Fibroblast of the aortic adventitia (primary cell): ENCODE results near the gene ATP8A2. TPM values are rescaled to one million over a fixed set of nuclear protein-coding genes. Genes with fewer than 3 reads are reported as not detected.
"Not testable (repeated sequence)": the region's sequence is repeated elsewhere in the genome, so short reads cannot be mapped to it uniquely, and the experiment has no call there.

ENCODE experiments used
- DNase-seq: peaks from one replicate; pipeline ENCODE4 v3.0.0-alpha.2; 2010; ENCODE audit warnings: low read depth
- H3K4me3 ChIP-seq: 2 replicates; pipeline ENCODE4 v1.5.1; 2011; ENCODE audit warnings: low read depth, mild to moderate bottlenecking, control low read depth, low read length, moderate library complexity
- CTCF ChIP-seq: IDR thresholded peaks from 2 replicates; pipeline ENCODE4 v1.5.1; 2011; ENCODE audit warnings: mild to moderate bottlenecking, low read length, control low read depth, inconsistent platforms; ENCODE audit not compliant: insufficient read depth
- total RNA-seq: library from RNA; depleted of rRNA; stranded (reverse); fragments of >200 nt; gene quantifications from 2 replicates; pipeline ENCODE4 v1.2.3, GENCODE V29; 2012; ENCODE audit warnings: low replicate concordance

Gene ATP8A2
- total RNA-seq, 1 donor, result under 0.01 TPM

- no peak for DNase-seq
- no peak for TF ChIP-seq CTCF
- H3K4me3 ChIP-seq, result no peak overlapping the region
These were observed 568.4 kb downstream of the ATP8A2 start for GRCh38 chr13:25939961-25940687.

DNA sequence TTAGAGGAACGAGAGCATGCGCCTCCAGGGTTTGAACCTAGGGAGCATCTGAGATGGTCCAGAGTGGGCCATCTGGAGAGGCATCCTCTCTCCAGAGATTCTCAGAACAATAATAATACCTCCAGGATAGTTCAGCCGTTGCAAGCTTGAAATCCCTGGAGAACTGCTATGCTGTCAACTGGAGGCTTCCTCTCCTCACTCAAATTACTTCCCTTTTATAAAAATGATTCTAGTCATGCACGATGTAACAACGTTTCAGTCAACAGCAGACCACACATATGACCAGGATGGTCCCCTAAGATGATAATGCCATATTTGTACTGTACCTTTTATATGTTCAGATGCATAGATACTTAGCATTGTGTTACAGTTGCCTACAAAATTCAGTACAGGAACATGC lies 571.3 kb downstream of the ATP8A2 start:
- DNase-seq, result no peak
- TF ChIP-seq CTCF, result no peak

GRCh38 chr13:25943658-25944057 lies 571.9 kb downstream of the ATP8A2 start:
- H3K4me3 ChIP-seq, result no peak overlapping the region
- DNase-seq, result no peak
- TF ChIP-seq CTCF, result no peak

More for the DNA sequence above, 571.3 kb downstream of the ATP8A2 start:
- no peak overlapping the region for H3K4me3 ChIP-seq

GRCh38 chr13:25945596-25945995 lies 573.8 kb downstream of the ATP8A2 start:
- TF ChIP-seq CTCF, result no peak
- H3K4me3 ChIP-seq, result no peak overlapping the region
- no peak for DNase-seq

DNA sequence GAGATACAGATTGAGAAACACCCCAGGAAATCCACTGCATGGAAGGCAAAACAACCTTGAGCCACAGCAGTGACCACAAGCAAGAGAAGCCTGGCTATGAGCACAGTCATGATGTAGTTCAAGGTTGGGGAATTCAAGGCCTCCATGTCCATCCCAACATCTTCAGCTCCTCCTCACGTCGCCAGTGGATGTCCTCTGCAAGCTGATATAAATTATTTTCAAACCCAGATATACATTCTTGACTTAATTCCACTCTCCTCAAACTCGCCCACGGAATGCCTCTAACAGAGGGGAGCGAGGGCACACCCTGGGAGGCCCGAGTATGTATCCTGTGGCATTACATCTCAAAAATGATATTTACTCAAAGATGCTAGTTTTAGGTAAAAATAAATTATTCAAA lies 574.5 kb downstream of the ATP8A2 start:
- no peak for DNase-seq
- no peak for TF ChIP-seq CTCF
- H3K4me3 ChIP-seq, result no peak overlapping the region

GRCh38 chr13:25948910-25949309 lies 577.1 kb downstream of the ATP8A2 start:
- DNase-seq, result no peak
- no peak for TF ChIP-seq CTCF
- H3K4me3 ChIP-seq, result no peak overlapping the region

GRCh38 chr13:25951831-25952230 lies 580.1 kb downstream of the ATP8A2 start:
- no peak for TF ChIP-seq CTCF
- DNase-seq, result no peak
- no peak overlapping the region for H3K4me3 ChIP-seq

DNA sequence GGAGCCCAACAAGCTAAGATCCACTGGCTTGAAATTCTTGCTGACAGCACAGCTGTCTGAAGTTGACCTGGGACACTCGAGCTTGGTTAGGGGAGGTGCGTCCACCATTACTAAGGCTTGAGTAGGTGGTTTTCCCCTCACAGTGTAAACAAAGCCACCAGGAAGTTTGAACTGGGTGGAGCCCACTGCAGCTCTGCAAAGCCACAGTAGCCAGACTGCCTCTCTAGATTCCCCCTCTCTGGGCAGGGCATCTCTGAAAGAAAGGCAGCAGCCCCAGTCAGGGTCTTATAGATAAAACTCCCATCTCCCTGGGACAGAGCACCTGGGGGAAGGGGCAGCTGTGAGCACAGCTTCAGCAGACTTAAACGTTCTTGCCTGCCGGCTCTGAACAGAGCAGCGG lies 582.3 kb downstream of the ATP8A2 start:
- DNase-seq, H3K4me3 ChIP-seq: not testable (repeated sequence)

GRCh38 chr13:25954943-25955342 lies 583.2 kb downstream of the ATP8A2 start:
- not testable (repeated sequence) for DNase-seq, H3K4me3 ChIP-seq
